ENCODE results near the gene MYO7A.

- TF ChIP-seq EZH2 (IDR thresholded peaks at IDR 0.05; ENCODE audit: insufficient read depth, poor library complexity, severe bottlenecking), result no peak
- TF ChIP-seq EZH2phosphoT487 (IDR thresholded peaks at IDR 0.05; ENCODE audit: insufficient read depth, low read depth), result no peak
Observed at GRCh38 chr11:77165066-77165465, 37.0 kb downstream of the MYO7A start.
